Measurements from ENCODE around the gene ORAI3. TPM values are rescaled to one million over a fixed set of nuclear protein-coding genes. Genes with fewer than 3 reads are reported as not detected.
A peak's percentile ranks its signal among the peaks of the same experiment; 100 is the strongest.

ORAI3 gene
- polyA plus RNA-seq, 1 of the 3 experiments (the other 2 are of a cell fraction) = 29.0 TPM

GRCh38 chr16:30941600-30942425 lies 7.1 kb upstream of the ORAI3 start:
- Histone ChIP-seq H4K20me1 (ENCODE audit: insufficient read depth) (0 out of 2 replicates have a peak, but pooled peaks cover 4% of the 10 kb centered on the region), H3K4me1 (ENCODE audit: control insufficient read depth in 1 of 2, insufficient read depth in 2 of 2, low read depth in 1 of 2, low read length in 1 of 2) (peaks cover 0 to 7% of the 10 kb centered on the region in 2 experiments; a peak in 1 of 4 replicates), H3K36me3 (replicated peaks in 1 of 2; ENCODE audit: control insufficient read depth in 1 of 2, insufficient read depth in 2 of 2, low read length in 1 of 2) (peaks cover 27 to 29% of the 10 kb centered on the region in 2 experiments), H3K9ac (no peak overlapping the region), H3K4me2 (no peak overlapping the region), H3K9me3 (no peaks in the 10 kb centered on the region), H3K27ac (ENCODE audit: low read depth in 2 of 2, low read length in 1 of 2) (no peak overlapping the region; a peak in 2 of 4 replicates), H3K27me3 (ENCODE audit: insufficient read depth) (no peaks in the 10 kb centered on the region), H3K4me3 (ENCODE audit: low read depth in 2 of 2, low read length in 1 of 2) (no peak overlapping the region; a peak in 1 of 4 replicates), H3F3A (replicated peaks; ENCODE audit: insufficient read depth) (peaks cover 18% of the 10 kb centered on the region), H2AFZ (ENCODE audit: low read depth) (no peak overlapping the region), H3K79me2 (ENCODE audit: insufficient read depth) (peaks cover 19% of the 10 kb centered on the region; the same call in 1 of the 2 replicates), H3K9me2 (no peaks in the 10 kb centered on the region)
- TF ChIP-seq PBX3 (IDR thresholded peaks at IDR 0.05) (no peak), EP300 (IDR thresholded peaks at IDR 0.05; ENCODE audit: borderline replicate concordance in 1 of 2, low read depth in 1 of 2, low read length in 1 of 2) (no peak), EZH2phosphoT487 (IDR thresholded peaks at IDR 0.05; ENCODE audit: borderline replicate concordance, low read depth) (no peak), RCOR1 (IDR thresholded peaks at IDR 0.05; ENCODE audit: low read length) (no peak), ELF1 (IDR thresholded peaks at IDR 0.05) (no peak), YY1 (IDR thresholded peaks at IDR 0.05; ENCODE audit: low read depth) (no peak), NFIC (IDR thresholded peaks at IDR 0.05; ENCODE audit: borderline replicate concordance) (no peak), RFX5 (IDR thresholded peaks at IDR 0.05; ENCODE audit: low read length) (no peak), RAD21 (IDR thresholded peaks at IDR 0.05; ENCODE audit: low read length) (peak; percentile 70), POLR2AphosphoS5 (IDR thresholded peaks at IDR 0.05; ENCODE audit: low read depth, low read length) (no peak), TEAD4 (IDR thresholded peaks at IDR 0.05; ENCODE audit: borderline replicate concordance, insufficient read depth) (no peak), NRF1 (IDR thresholded peaks at IDR 0.05; ENCODE audit: low read depth, low read length) (0 out of 2 replicates have a peak, but pooled peaks have one; percentile 32), FOXJ3 (CRISPR knock-in tag; IDR thresholded peaks at IDR 0.05) (no peak), GABPA (IDR thresholded peaks at IDR 0.05; ENCODE audit: low read depth) (no peak), USF1 (IDR thresholded peaks at IDR 0.05; ENCODE audit: borderline replicate concordance, low read depth) (no peak; the same call in 1 of the 2 replicates), TAF1 (IDR thresholded peaks at IDR 0.05; ENCODE audit: borderline replicate concordance, low read depth, low read length) (no peak), FOSL2 (IDR thresholded peaks at IDR 0.05; ENCODE audit: borderline replicate concordance, low read depth) (no peak), SMC3 (IDR thresholded peaks at IDR 0.05; ENCODE audit: low read depth, low read length) (peak; percentile 48), GATA2 (CRISPR knock-in tag; IDR thresholded peaks at IDR 0.05) (no peak), CHD2 (IDR thresholded peaks at IDR 0.05; ENCODE audit: low read length, partially characterized antibody) (no peak), MEF2A (IDR thresholded peaks at IDR 0.05; ENCODE audit: borderline replicate concordance, low read depth) (no peak), FOXM1 (IDR thresholded peaks at IDR 0.05; ENCODE audit: low read depth) (no peak)
- TF ChIP-seq, protein P1, sequence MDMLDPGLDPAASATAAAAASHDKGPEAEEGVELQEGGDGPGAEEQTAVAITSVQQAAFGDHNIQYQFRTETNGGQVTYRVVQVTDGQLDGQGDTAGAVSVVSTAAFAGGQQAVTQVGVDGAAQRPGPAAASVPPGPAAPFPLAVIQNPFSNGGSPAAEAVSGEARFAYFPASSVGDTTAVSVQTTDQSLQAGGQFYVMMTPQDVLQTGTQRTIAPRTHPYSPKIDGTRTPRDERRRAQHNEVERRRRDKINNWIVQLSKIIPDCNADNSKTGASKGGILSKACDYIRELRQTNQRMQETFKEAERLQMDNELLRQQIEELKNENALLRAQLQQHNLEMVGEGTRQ (IDR thresholded peaks at IDR 0.05; ENCODE audit: borderline replicate concordance, low read depth, low read length) = no peak
- TF ChIP-seq, protein P2, sequence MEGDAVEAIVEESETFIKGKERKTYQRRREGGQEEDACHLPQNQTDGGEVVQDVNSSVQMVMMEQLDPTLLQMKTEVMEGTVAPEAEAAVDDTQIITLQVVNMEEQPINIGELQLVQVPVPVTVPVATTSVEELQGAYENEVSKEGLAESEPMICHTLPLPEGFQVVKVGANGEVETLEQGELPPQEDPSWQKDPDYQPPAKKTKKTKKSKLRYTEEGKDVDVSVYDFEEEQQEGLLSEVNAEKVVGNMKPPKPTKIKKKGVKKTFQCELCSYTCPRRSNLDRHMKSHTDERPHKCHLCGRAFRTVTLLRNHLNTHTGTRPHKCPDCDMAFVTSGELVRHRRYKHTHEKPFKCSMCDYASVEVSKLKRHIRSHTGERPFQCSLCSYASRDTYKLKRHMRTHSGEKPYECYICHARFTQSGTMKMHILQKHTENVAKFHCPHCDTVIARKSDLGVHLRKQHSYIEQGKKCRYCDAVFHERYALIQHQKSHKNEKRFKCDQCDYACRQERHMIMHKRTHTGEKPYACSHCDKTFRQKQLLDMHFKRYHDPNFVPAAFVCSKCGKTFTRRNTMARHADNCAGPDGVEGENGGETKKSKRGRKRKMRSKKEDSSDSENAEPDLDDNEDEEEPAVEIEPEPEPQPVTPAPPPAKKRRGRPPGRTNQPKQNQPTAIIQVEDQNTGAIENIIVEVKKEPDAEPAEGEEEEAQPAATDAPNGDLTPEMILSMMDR (IDR thresholded peaks at IDR 0.05) = peak; percentile 83
- peak; percentile 90 for DNase-seq
- 44% methylated on average over 6 of the region's 15 CpGs for WGBS (ENCODE audit: low lambda C conversion rate)
- ChIA-PET CTCF (interaction anchor here (0.6 to 4.8 kb wide), 27 partner anchors 10 to 238 kb away, joined by 3 to 45 read pairs (median 4); partner anchors contain the start of genes CTF1, FBXL19, ORAI3 and PHKG2), POLR2A (interaction anchor here (0.9 to 1.9 kb wide), 7 partner anchors 8 to 518 kb away, joined by 4 to 5 read pairs (median 4); partner anchors contain the start of genes FUS and SETD1A)
